WTC11 (cell line): ENCODE data around the gene RTCB. TPM values are rescaled to one million over a fixed set of nuclear protein-coding genes. Genes with fewer than 3 reads are reported as not detected.

Experiments used
- ATAC-seq: fragments of 200-7000 bp; cut with Tn5 transposase; 2 replicates; pipeline ENCODE4 v1.10.0; 2021; ENCODE audit warnings: mild to moderate bottlenecking, moderate library complexity
- CTCF ChIA-PET: fragments of 300-600 bp; sonication (Branson Sonifier 250); formaldehyde crosslinking; loops from one replicate; lab custom pipeline; 2021; ENCODE audit warnings: antibody characterized with exemption; lab: Charles Lee
- POLR2A ChIA-PET: fragments of 350-600 bp; sonication (Branson Sonifier 250); formaldehyde crosslinking; loops from one replicate; lab custom pipeline; 2021; ENCODE audit warnings: antibody characterized with exemption; lab: Charles Lee
- DNase-seq: peaks from one replicate; pipeline ENCODE4 v3.0.0; 2021; ENCODE audit warnings: low spot score
- H3K27ac Mint-ChIP-seq: 2 replicates; pipeline ENCODE4 v1.8.0; 2021; ENCODE audit warnings: mixed read lengths
- H3K27me3 Mint-ChIP-seq: 2 replicates; pipeline ENCODE4 v1.8.0; 2021; ENCODE audit warnings: low read depth, mild to moderate bottlenecking, moderate library complexity, mixed read lengths
- H3K36me3 Mint-ChIP-seq: 2 replicates; pipeline ENCODE4 v1.8.0; 2021; ENCODE audit warnings: mixed read lengths
- H3K4me1 Mint-ChIP-seq: 2 replicates; pipeline ENCODE4 v1.8.0; 2022; ENCODE audit warnings: mixed read lengths
- H3K4me3 Mint-ChIP-seq: 2 replicates; pipeline ENCODE4 v1.8.0; 2021; ENCODE audit warnings: mild to moderate bottlenecking, moderate library complexity, mixed read lengths
- H3K9me3 Mint-ChIP-seq: 2 replicates; pipeline ENCODE4 v1.8.0; 2021; ENCODE audit warnings: mixed read lengths
- ARID4B ChIP-seq: sonication (generic); formaldehyde crosslinking; IDR thresholded peaks from 2 replicates; pipeline ENCODE4 v1.8.0; 2023; ENCODE audit warnings: missing genetic modification reagents, mild to moderate bottlenecking, borderline replicate concordance
- ATF1 ChIP-seq: sonication (generic); formaldehyde crosslinking; IDR thresholded peaks from 2 replicates; pipeline ENCODE4 v1.8.1; 2023; ENCODE audit warnings: mild to moderate bottlenecking, moderate library complexity, missing genetic modification reagents
- ETV6 ChIP-seq: sonication (generic); formaldehyde crosslinking; IDR thresholded peaks from 2 replicates; pipeline ENCODE4 v1.8.1; 2022; ENCODE audit warnings: mild to moderate bottlenecking, missing genetic modification reagents
- IRF2 ChIP-seq: sonication (generic); formaldehyde crosslinking; IDR thresholded peaks from 2 replicates; pipeline ENCODE4 v1.8.0; 2022; ENCODE audit warnings: low read depth, missing genetic modification reagents, borderline replicate concordance
- OVOL2 ChIP-seq: fragments of 250-450 bp; sonication (Bioruptor Pico); IDR thresholded peaks from 2 replicates; pipeline ENCODE4 v1.9.0; 2021; ENCODE audit warnings: mild to moderate bottlenecking, borderline replicate concordance
- PRDM15 ChIP-seq: sonication (generic); formaldehyde crosslinking; IDR thresholded peaks from 2 replicates; pipeline ENCODE4 v1.8.0; 2022; ENCODE audit warnings: missing genetic modification reagents
- SMAD3 ChIP-seq: sonication (generic); formaldehyde crosslinking; IDR thresholded peaks from 2 replicates; pipeline ENCODE4 v1.8.0; 2022; ENCODE audit warnings: missing genetic modification reagents, mild to moderate bottlenecking, borderline replicate concordance
- SP1 ChIP-seq: sonication (generic); formaldehyde crosslinking; conservative IDR thresholded peaks from 2 replicates; pipeline ENCODE4 v1.8.1; 2022; ENCODE audit warnings: missing genetic modification reagents
- USF1 ChIP-seq: sonication (generic); formaldehyde crosslinking; IDR thresholded peaks from 2 replicates; pipeline ENCODE4 v1.8.0; 2022; ENCODE audit warnings: mild to moderate bottlenecking, missing genetic modification reagents
- ZNF232 ChIP-seq: sonication (generic); formaldehyde crosslinking; IDR thresholded peaks from 2 replicates; pipeline ENCODE4 v1.8.0; 2022; ENCODE audit warnings: mild to moderate bottlenecking, missing genetic modification reagents
- ZNF512 ChIP-seq: sonication (generic); formaldehyde crosslinking; IDR thresholded peaks from 2 replicates; pipeline ENCODE4 v1.8.1; 2022; ENCODE audit warnings: missing genetic modification reagents, borderline replicate concordance
- ZNF671 ChIP-seq: fragments of 250-450 bp; sonication (Bioruptor Pico); IDR thresholded peaks from 2 replicates; pipeline ENCODE4 v1.8.0; 2021; ENCODE audit warnings: mild to moderate bottlenecking
- ZSCAN18 ChIP-seq: fragments of 250-450 bp; sonication (Bioruptor Pico); IDR thresholded peaks from 2 replicates; pipeline ENCODE4 v2.1.2; 2022; ENCODE audit warnings: mild to moderate bottlenecking, moderate library complexity
- total RNA-seq: library from RNA; stranded (reverse); gene quantifications from 3 replicates; pipeline ENCODE4 v1.2.3, GENCODE V29; 2021

Gene RTCB
- total RNA-seq, 1 experiment from 2014 or later, result 106 TPM

DNA sequence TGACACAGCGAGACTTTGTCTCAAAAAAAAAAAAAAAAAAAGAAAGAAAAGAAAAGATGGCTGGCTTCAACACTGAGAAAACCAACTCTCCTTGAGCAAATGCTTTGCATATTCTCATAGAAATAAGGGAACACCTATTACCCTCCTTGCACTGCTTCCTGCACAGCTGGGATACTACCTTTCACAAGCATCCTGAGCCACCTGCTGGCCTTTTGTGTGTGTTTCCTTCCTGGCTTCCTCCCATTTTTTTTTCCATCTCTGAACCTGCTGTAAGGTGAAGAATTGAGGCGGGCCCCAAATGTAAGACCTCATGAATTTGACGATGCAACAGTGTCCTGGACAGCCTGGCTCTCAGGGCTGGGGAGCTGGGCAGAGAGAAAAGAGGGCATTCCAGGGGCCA lies 56.3 kb downstream of the RTCB start:
- H3K36me3 Mint-ChIP-seq, result no peaks in the 10 kb centered on the region
- no peaks in the 10 kb centered on the region for H3K27me3 Mint-ChIP-seq
- ChIA-PET CTCF (interaction anchor here (0.6 to 3.3 kb wide), 11 partner anchors 12 to 379 kb away, joined by 3 to 13 read pairs (median 4); partner anchors contain the start of gene RFPL2), POLR2A (no interaction called here)
- no peak for TF ChIP-seq USF1 (CRISPR knock-in tag)
- no peak for TF ChIP-seq ZNF512 (CRISPR knock-in tag)
- TF ChIP-seq ZNF671, result no peak
- TF ChIP-seq SMAD3 (CRISPR knock-in tag), result no peak
- no peak for TF ChIP-seq OVOL2 (CRISPR knock-in tag)
- no peak for TF ChIP-seq SP1 (CRISPR knock-in tag)
- no peak for TF ChIP-seq ETV6
- TF ChIP-seq ATF1 (CRISPR knock-in tag), result no peak
- TF ChIP-seq PRDM15 (CRISPR knock-in tag), result no peak
- no peak for TF ChIP-seq ZSCAN18 (CRISPR knock-in tag)
- no peak for TF ChIP-seq IRF2 (CRISPR knock-in tag)
- no peak for TF ChIP-seq ARID4B
- no peak for TF ChIP-seq ZNF232 (CRISPR knock-in tag)
- no peak overlapping the region for H3K4me3 Mint-ChIP-seq
- H3K4me1 Mint-ChIP-seq, result peaks cover 29% of the 10 kb centered on the region
- peak; percentile 75 for ATAC-seq
- H3K27ac Mint-ChIP-seq, result peak overlapping the region; percentile 77; the same call in 1 of the 2 replicates
- peak; percentile 42 for DNase-seq
- peaks cover 11% of the 10 kb centered on the region for H3K9me3 Mint-ChIP-seq
